ENCODE data around the gene MVK. TPM values are rescaled to one million over a fixed set of nuclear protein-coding genes. Genes with fewer than 3 reads are reported as not detected.

Gene MVK
- total RNA-seq, 2 donors from 2014 or later: 8.6 to 12.2 TPM

GRCh38 chr12:109586385-109587296 lies 13.0 kb downstream of the MVK start:
- DNase-seq: no peak
- no peak for TF ChIP-seq CTCF (IDR thresholded peaks at IDR 0.05)
- no peak for TF ChIP-seq POLR2A (IDR thresholded peaks at IDR 0.05)
- Histone ChIP-seq H3K36me3 (replicated peaks in 1 of 2; ENCODE audit: insufficient read depth in 1 of 2, low read depth in 2 of 2) (no peaks in the 10 kb centered on the region), H3K4me1 (no peaks in the 10 kb centered on the region), H3K27ac (no peak overlapping the region), H3K9me3 (no peaks in the 10 kb centered on the region), H3K27me3 (no peaks in the 10 kb centered on the region), H3K4me3 (no peak overlapping the region)
- no peak for ATAC-seq
- WGBS, 2 donors: 86 to 89% methylated on average over 10 of the region's 10 CpGs
- intact Hi-C loops (cut with DNase I): no loop called here

- intact Hi-C loops (cut with DNase I): no loop called here
- Histone ChIP-seq H3K9me3 (no peaks in the 10 kb centered on the region), H3K4me3 (no peak overlapping the region), H3K27ac (no peak overlapping the region), H3K27me3 (no peaks in the 10 kb centered on the region), H3K36me3 (replicated peaks in 1 of 2; ENCODE audit: insufficient read depth in 1 of 2, low read depth in 2 of 2) (no peaks in the 10 kb centered on the region), H3K4me1 (no peaks in the 10 kb centered on the region)
- ATAC-seq (no peak), DNase-seq (no peak)
- TF ChIP-seq CTCF (IDR thresholded peaks at IDR 0.05) (no peak), POLR2A (IDR thresholded peaks at IDR 0.05) (no peak)
- 91 to 96% methylated on average over 13 to 18 of the region's 18 CpGs for WGBS, 2 donors
Measured at GRCh38 chr12:109587921-109588320, 14.3 kb downstream of the MVK start.

DNA sequence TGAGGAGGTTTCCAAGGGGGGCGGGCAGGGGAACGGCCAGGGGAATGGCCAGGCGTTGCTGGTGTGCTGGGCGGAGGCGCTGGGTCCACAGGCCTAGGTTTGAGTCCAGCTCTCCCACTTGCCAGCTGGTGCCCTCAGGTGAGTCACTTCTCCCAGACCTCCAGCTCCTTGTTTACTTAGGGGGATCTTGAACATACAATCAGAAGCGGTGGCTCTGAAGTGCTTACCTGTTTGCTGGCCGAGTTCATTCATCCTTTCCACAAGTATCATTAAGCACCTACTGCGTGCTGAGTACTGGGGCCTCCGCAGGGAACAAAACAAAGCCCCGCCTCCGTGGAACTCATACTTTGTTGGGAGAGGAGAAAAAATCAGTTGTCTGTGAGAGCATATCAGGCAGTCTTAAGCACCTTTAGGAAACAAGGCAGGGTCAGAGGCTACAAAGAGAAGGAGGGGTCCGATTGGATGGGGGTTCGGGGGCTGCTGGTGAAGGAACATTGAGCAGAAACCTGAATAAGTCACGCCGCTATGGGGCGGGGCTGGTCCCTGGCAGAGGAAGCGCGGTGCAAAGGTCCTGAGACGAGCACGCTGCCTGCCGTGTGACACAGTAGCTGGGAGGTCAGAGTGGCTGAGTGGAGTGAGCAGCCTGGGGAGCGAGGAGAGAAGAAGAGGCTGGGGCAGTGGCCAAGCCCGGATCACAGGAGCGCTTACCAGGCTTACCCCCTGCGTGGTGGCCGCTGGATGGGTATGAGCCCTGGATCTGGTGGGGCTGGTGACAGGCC lies 15.1 kb downstream of the MVK start:
- Histone ChIP-seq H3K9me3 (no peaks in the 10 kb centered on the region), H3K36me3 (replicated peaks in 1 of 2; ENCODE audit: insufficient read depth in 1 of 2, low read depth in 2 of 2) (no peaks in the 10 kb centered on the region), H3K4me3 (no peak overlapping the region), H3K27me3 (no peaks in the 10 kb centered on the region), H3K4me1 (no peaks in the 10 kb centered on the region), H3K27ac (no peak overlapping the region)
- ATAC-seq (no peak), DNase-seq (no peak)
- TF ChIP-seq CTCF (IDR thresholded peaks at IDR 0.05) (no peak), POLR2A (IDR thresholded peaks at IDR 0.05) (no peak)
- 90 to 92% methylated on average over 26 of the region's 26 CpGs for WGBS, 2 donors
- intact Hi-C loops (cut with DNase I): no loop called here

GRCh38 chr12:109589240-109589590 lies 15.6 kb downstream of the MVK start:
- intact Hi-C loops (cut with DNase I): no loop called here
- ATAC-seq: no peak
- Histone ChIP-seq H3K4me1 (no peaks in the 10 kb centered on the region), H3K27me3 (no peaks in the 10 kb centered on the region), H3K9me3 (no peaks in the 10 kb centered on the region), H3K36me3 (replicated peaks in 1 of 2; ENCODE audit: insufficient read depth in 1 of 2, low read depth in 2 of 2) (no peaks in the 10 kb centered on the region), H3K27ac (no peak overlapping the region), H3K4me3 (no peak overlapping the region)
- WGBS, 2 donors: 83 to 89% methylated on average over 7 of the region's 7 CpGs
- no peak for DNase-seq
- TF ChIP-seq CTCF (IDR thresholded peaks at IDR 0.05): no peak

Data from body of pancreas (tissue), 4 donors.